Measurements from ENCODE around the gene GHR.
"Not testable (repeated sequence)": the region's sequence is repeated elsewhere in the genome, so short reads cannot be mapped to it uniquely, and the experiment has no call there.

GHR gene

GRCh38 chr5:42569325-42569724, 146.1 kb downstream of the GHR start:
- no peak for DNase-seq

- no peak for DNase-seq
Measured at GRCh38 chr5:42569953-42570548, 146.8 kb downstream of the GHR start.

GRCh38 chr5:42570966-42571960, 148.0 kb downstream of the GHR start:
- DNase-seq = peak in 4 of 56 donors; percentile 9 to 42 (median 14)

DNA sequence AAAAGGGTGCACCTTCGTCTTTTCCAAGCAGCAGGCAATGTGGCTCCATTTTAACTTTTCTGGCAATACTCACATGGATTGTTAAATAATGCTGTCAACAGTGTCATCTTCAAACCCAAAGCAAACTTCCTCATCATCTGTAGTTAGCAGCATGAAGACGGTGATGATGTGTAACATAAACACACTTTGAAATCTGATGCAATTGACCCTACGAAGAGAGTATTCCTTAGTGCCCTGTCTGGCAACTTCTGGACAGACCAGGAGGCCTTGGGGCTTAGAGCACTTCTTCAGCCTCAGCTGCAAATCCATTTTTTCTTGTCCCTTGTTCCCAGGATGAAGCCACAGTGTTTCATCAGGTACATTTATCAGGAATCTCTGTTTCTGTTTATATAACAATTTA, 149.1 kb downstream of the GHR start:
- no peak for DNase-seq

GRCh38 chr5:42573386-42573785, 150.1 kb downstream of the GHR start:
- DNase-seq = no peak

DNA sequence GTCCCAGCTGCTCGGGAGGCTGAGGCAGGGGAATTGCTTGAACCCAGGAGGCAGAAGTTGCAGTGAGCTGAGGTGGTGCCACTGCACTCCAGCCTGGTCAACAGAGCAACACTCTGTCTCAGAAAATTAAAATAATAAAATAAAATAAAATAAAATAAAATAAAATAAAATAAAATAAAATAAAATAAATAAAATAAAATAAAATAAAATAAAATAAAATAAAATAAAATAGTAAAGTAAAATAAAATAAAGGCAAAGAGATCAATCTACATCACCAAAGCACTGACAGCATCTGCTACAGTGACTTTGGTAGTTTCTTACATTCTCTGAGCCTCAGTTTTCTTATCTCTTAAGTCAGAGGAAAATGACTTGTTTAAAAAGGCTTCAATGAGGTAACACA, 152.7 kb downstream of the GHR start:
- DNase-seq = not testable (repeated sequence)

GRCh38 chr5:42578901-42579300, 155.7 kb downstream of the GHR start:
- DNase-seq = not testable (repeated sequence)

GRCh38 chr5:42579320-42579719, 156.1 kb downstream of the GHR start:
- DNase-seq = no peak

- no peak for DNase-seq
Measured at GRCh38 chr5:42581845-42582244, 158.6 kb downstream of the GHR start.

DNA sequence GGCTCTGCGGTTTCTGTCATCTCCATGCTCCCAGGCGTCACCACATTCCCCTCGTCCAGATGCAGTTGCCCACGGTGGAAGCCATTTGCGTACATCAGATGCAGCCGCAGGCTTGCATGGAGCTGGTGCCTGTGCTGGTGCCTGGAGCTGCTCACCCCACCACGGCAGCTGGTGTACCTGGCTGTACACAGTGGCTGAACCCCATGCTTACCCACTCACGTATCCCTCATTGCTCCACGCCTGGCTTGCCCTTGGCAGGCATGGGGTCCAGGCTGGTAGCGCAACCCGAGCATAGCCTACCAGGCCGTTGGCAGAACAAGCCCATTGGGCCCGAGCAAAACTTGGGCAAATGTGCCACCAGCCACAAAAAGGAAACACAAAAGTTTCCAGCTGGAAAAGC, 159.5 kb downstream of the GHR start:
- no peak for DNase-seq

DNA sequence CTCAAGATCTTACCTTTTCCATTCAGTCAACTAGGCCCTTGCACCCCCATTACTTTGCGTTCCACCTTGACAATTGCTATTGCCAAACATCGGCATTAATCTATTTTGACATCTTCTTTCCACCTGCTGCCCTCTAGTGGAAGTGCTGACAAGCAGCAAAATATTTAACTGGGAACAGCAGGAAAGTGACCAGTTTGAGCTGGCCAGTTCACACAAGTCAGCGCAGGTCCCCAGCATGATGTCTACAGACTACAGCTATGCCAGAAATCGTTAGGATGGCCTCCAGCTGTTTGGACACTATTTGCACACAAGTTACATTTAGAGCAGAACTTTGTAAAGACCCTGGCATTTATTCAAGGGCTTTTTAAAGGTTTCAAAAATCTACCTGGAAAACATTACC, 160.1 kb downstream of the GHR start:
- DNase-seq = peak in 17 of 56 donors; percentile 2 to 44 (median 11)

GRCh38 chr5:42586625-42587024, 163.4 kb downstream of the GHR start:
- DNase-seq = peak in 6 of 56 donors; percentile 7 to 11 (median 10)

DNA sequence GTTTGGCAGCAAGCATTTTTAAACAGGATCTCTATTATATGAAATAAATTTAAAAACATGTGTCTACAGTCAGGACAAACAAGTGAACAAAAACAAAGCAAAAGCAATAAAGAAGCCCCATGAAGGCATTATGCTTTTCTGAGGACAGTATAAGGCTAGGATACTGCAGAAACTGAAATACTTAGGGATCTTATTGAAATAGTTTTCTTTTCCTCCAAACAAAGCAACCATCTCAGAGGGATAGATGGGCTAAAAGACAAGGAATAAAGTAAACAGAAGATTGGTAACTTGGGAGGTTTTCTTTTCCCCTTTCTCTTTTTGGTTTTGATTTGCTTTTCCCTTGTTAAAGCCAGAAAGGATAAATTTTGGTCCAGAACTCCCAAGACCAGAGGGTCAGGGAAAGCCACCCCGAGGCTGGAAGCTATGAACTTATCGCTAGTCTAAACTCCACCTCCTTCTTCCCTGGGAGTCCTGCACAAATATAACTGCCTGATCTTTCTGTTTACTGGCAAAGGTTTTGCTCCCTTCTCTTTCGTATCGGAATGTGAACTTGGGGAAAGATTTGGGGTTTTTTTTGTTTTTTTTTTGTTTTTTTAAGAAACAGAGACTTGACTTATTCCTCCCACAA, 164.0 kb downstream of the GHR start:
- no peak for DNase-seq

- DNase-seq = no peak
Measured at GRCh38 chr5:42590566-42590965, 167.3 kb downstream of the GHR start.

DNA sequence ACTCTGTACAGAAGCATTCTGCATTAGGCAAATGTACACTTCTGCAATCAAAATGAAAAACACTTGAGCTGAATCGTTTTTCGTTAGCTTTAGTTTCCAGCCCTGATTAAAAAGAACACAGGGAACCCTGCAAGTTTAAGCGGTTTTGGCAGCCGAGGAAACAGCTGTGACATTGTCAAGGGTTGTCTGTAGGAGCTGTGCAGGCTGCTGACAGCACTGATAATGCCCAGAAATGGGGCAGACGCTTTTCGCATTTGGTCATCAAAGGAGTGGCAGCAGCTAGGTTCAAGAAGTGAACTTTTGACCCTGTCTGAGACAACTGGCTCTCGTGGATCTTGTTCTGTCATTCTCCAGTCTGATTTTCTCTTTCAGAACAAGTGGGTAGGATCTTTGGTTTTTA, 167.8 kb downstream of the GHR start:
- DNase-seq = peak in 9 of 56 donors; percentile 4 to 35 (median 21)

DNA sequence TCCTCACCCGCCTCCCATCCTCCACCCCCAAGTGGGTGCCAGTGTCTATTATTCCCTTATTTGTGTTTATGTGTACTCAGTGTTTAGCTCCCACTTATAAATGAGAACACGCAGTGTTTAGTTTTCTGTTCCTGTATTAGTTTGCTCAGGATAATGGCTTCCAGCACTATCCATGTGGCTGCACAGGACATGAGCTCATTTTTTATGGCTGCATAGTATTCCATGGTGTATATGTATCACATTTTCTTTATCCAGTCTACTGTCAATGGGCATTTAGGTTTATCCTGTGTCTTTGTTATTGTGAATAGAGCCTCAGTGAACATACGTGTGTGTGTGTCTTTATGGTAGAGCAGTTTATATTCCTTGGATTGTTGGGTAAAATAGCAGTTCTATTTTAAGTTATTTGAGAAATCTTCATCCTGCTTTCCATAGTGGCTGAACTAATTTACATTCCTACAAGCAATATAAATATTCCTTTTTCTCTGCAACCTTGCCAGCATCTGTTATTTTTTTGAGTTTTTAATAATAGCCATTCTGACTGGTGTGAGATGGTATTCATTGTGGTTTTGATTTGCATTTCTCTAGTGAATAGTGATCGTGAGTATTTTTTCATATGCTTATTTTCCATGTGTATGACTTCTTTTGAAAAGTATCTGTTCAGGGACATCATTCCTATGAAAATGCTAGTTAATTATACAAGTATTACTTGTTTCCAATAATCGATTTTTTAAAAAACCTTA, 169.3 kb downstream of the GHR start:
- DNase-seq = no peak

GRCh38 chr5:42593591-42593990, 170.4 kb downstream of the GHR start:
- no peak for DNase-seq

DNA sequence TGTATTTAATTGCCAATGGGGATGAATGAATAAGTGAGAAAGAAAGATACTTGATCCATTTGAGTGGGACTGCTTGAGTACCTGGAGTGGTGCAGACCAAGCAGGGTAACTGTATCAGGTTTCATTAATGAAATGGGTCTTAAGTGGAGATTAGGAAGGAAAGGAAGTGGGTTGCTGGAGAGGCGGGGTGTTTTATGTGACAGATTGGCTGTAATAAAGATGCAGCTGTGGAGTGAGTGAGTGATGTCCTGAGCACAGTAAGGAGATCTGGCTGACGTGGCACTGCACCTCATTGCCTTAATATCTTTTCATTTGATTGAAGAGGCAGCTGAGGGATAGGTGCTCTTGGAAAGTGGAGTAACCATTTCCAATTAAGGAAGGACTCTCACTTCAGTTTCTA, 172.4 kb downstream of the GHR start:
- no peak for DNase-seq

- DNase-seq = no peak
Measured at GRCh38 chr5:42596817-42597216, 173.6 kb downstream of the GHR start.

DNA sequence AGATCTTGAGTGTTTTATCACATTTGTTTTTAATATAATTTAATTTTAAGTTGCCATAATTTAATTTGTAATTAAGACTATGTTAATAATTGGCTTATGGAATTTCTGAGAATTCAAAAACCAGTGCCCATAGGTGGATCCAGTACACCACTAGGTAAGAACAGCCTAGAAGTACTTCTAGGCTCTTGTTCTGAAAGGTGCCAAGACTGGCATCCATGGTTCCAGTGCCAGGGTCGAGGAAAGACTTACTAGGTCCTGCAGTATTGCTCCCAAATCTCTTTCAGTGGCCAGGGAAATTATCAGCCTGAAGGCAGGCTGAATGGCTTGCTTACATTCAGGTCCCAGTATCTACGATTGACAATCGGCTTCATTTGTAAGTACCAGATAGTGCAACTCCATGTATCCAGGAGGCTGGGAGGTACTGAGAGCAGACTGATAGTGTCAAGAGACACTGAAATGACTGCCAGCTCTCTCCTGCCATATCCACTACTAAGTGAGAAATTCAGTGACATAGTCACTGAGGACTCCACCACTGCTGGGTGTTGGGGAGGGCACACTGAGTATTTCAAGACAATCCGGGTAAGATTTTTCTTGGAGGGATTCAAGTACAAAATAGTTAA, 174.2 kb downstream of the GHR start:
- DNase-seq = no peak

DNA sequence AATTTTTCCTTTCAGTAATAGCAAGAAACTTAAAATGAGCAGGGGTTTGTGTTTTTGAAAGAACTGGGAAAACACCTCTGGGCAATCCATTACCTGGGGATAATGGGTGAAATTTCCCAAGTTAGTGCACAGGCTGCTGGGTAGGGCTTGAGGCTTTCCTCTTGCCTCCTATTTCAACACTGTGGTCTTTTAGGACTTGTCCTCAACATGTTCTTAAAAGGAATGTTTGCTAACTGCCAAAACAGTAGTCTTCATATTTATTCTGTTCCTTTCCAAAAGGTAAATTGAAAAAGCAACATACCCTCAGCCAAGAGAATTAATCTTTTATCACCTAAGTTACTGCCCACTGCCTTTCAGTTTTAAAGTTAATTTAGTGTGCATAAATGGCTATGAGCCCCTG, 175.1 kb downstream of the GHR start:
- DNase-seq = no peak

All from nucleus accumbens (tissue), 56 donors.